Breast epithelium (tissue), 4 donors: Measurements from ENCODE around the gene GALNTL6. TPM values are rescaled to one million over a fixed set of nuclear protein-coding genes. Genes with fewer than 3 reads are reported as not detected.

Experiments used
- DNase-seq, 2 donors: peaks; one replicate each; pipeline ENCODE4 v3.0.0-alpha.2; 2019; ENCODE audit warnings: low spot score in 2 of 2
- H3K27ac ChIP-seq, 2 donors: fragments of 200-600 bp; sonication (generic) in 1 of 2; one replicate each; pipeline ENCODE4 v1.5.1; 2016 to 2019; ENCODE audit warnings: mild to moderate bottlenecking in 1 of 2
- H3K27me3 ChIP-seq, 2 donors: fragments of 200-600 bp; sonication (generic) in 1 of 2; one replicate each; pipeline versions ENCODE4 v1.5.1 to v1.6.0; 2017 to 2019; ENCODE audit warnings: control low read depth in 1 of 2, mild to moderate bottlenecking in 1 of 2
- H3K36me3 ChIP-seq: fragments of 200-600 bp; one replicate; pipeline ENCODE4 v1.5.1; 2019
- H3K4me1 ChIP-seq, 2 donors: fragments of 200-600 bp; sonication (generic); one replicate each; pipeline ENCODE4 v1.5.1; 2016 to 2019; ENCODE audit warnings: control low read depth in 1 of 2
- H3K4me3 ChIP-seq, 3 donors: fragments of 200-600 bp; sonication (generic); 1 replicate in 2 of 3; 2 replicates in 1 of 3; pipeline ENCODE4 v1.5.1; 2016 to 2019; ENCODE audit warnings: mild to moderate bottlenecking in 3 of 3, moderate library complexity in 2 of 3
- H3K9me3 ChIP-seq, 2 donors: fragments of 200-600 bp; sonication (generic) in 1 of 2; one replicate each; pipeline ENCODE4 v1.5.1; 2016 to 2019; ENCODE audit warnings: control low read depth in 1 of 2
- POLR2A ChIP-seq: fragments of 450-650 bp; IDR thresholded peaks from one replicate; pipeline ENCODE4 v1.6.1; 2016; ENCODE audit warnings: antibody characterized with exemption, mild to moderate bottlenecking, moderate library complexity
- POLR2AphosphoS5 ChIP-seq, 3 donors: sonication (generic); formaldehyde crosslinking; IDR thresholded peaks; one replicate each; pipeline ENCODE4 v1.6.1; 2017; ENCODE audit warnings: antibody characterized with exemption in 3 of 3
- intact Hi-C: fragments of 100-400 bp; cut with DNase I; formaldehyde crosslinking; loops from one replicate; pipeline ENCODE4 v1.15.1; 2023; ENCODE audit warnings: low total_unique reads
- total RNA-seq, 3 donors: library from RNA; depleted of rRNA; stranded (reverse); fragments of >200 nt; gene quantifications; one replicate each; pipeline ENCODE4 v1.1.0, GENCODE V29; 2016
- TF ChIP-seq, protein P1 (sequence below), 3 donors: fragments of 450-650 bp; IDR thresholded peaks; one replicate each; pipeline ENCODE4 v1.5.1; 2016 to 2017; ENCODE audit warnings: antibody characterized with exemption in 3 of 3, mild to moderate bottlenecking in 3 of 3, moderate library complexity in 3 of 3

GALNTL6 gene
- total RNA-seq, 3 donors from 2014 or later, result 0.29 to 0.98 TPM; not detected in 1

DNA sequence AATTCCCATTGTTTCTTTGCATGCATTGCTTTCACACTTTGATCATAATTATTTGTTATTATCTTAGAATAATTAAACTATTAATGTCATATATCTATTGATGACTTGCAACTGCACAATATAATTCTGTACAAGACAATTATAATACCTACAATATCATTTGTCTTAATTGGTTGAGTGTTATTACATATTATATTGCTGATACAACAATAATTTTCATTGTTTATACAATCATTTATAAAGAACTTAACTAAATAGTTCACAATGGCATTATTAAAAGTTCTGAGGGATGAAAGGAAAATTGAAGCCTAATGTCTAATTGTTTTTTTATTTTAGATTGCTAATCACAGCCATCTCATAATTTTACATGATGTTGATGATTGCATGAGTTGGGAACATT is 227.6 kb downstream of the GALNTL6 start:
- no peaks in the 10 kb centered on the region for H3K4me1 ChIP-seq
- TF ChIP-seq POLR2AphosphoS5 (IDR thresholded peaks at IDR 0.05) (no peak), POLR2A (no peak)
- TF ChIP-seq, protein P1, sequence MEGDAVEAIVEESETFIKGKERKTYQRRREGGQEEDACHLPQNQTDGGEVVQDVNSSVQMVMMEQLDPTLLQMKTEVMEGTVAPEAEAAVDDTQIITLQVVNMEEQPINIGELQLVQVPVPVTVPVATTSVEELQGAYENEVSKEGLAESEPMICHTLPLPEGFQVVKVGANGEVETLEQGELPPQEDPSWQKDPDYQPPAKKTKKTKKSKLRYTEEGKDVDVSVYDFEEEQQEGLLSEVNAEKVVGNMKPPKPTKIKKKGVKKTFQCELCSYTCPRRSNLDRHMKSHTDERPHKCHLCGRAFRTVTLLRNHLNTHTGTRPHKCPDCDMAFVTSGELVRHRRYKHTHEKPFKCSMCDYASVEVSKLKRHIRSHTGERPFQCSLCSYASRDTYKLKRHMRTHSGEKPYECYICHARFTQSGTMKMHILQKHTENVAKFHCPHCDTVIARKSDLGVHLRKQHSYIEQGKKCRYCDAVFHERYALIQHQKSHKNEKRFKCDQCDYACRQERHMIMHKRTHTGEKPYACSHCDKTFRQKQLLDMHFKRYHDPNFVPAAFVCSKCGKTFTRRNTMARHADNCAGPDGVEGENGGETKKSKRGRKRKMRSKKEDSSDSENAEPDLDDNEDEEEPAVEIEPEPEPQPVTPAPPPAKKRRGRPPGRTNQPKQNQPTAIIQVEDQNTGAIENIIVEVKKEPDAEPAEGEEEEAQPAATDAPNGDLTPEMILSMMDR (IDR thresholded peaks at IDR 0.05), result no peak
- H3K27ac ChIP-seq, result no peak overlapping the region
- no peak overlapping the region for H3K4me3 ChIP-seq
- H3K36me3 ChIP-seq, result no peaks in the 10 kb centered on the region
- H3K9me3 ChIP-seq, result no peaks in the 10 kb centered on the region
- DNase-seq, result no peak
- intact Hi-C loops, result no loop called here
- no peaks in the 10 kb centered on the region for H3K27me3 ChIP-seq

DNA sequence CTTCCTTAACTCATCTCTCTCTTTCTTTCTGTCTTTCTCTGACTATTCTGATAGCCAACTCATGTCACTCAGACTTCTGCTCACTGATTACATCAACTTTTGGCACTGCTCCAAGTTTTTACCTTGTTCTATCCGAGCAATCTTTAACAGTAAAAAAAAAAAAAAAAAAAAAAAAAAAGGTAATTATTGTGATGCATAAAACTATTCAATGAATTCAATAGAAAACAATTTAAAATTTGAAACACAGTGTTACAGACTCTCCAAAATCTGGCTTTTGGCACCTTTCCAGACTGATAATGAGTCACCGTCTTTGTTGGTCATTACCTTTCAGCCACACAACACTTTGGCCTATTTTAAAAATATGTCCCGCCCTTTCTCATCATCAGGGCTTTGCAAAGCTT is 229.5 kb downstream of the GALNTL6 start:
- Histone ChIP-seq H3K4me1 (no peaks in the 10 kb centered on the region), H3K36me3 (no peaks in the 10 kb centered on the region), H3K9me3 (no peaks in the 10 kb centered on the region), H3K27ac (no peak overlapping the region), H3K4me3 (no peak overlapping the region), H3K27me3 (no peaks in the 10 kb centered on the region)
- DNase-seq, result no peak
- TF ChIP-seq, protein P1 (IDR thresholded peaks at IDR 0.05), result no peak
- TF ChIP-seq POLR2A, result no peak
- TF ChIP-seq POLR2AphosphoS5 (IDR thresholded peaks at IDR 0.05), result no peak
- intact Hi-C loops, result no loop called here

DNA sequence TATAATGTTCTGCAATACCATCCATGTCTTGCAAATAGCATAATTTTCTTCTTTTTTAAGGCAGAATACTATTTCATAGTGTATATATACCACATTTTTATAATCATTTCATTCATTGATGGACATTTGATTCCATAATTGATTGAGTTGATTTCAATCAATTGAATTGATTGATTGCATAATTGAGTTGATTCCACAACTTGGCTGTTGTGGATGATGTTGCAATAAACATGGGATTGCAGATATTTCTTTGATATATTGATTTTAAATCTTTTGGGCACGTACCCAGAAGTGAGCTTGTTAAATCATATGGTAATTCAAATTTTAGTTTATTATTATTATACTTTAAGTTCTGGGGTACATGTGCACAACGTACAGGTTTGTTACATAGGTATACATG is 232.8 kb downstream of the GALNTL6 start:
- intact Hi-C loops, result no loop called here
- TF ChIP-seq POLR2A, result no peak
- TF ChIP-seq POLR2AphosphoS5 (IDR thresholded peaks at IDR 0.05), result no peak
- TF ChIP-seq, protein P1 (IDR thresholded peaks at IDR 0.05), result no peak
- Histone ChIP-seq H3K27me3 (no peaks in the 10 kb centered on the region), H3K4me1 (no peaks in the 10 kb centered on the region), H3K9me3 (no peaks in the 10 kb centered on the region), H3K4me3 (no peak overlapping the region), H3K36me3 (no peaks in the 10 kb centered on the region), H3K27ac (no peak overlapping the region)
- DNase-seq, result no peak

DNA sequence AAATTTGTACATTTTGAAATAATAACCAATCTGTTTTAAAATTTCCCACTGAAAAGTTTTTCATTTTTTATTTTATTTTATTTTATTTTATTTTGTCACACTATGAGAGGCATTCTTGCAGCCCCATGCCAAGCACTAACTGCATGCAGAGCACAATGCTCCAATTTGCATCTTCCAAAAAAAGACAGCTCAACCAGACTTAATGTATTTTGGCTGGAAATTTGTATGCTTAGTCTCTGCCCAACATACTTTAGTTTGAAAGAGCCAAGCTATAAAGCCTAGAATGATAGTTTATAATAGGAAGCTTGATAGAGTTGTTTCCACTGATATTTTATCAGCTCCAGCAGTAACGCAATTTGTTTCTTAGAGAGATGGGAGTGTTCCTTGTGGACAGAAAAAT is 235.5 kb downstream of the GALNTL6 start:
- TF ChIP-seq, protein P1 (IDR thresholded peaks at IDR 0.05), result no peak
- TF ChIP-seq POLR2A, result no peak
- TF ChIP-seq POLR2AphosphoS5 (IDR thresholded peaks at IDR 0.05), result no peak
- DNase-seq, result no peak
- H3K27me3 ChIP-seq, result no peaks in the 10 kb centered on the region
- no peak overlapping the region for H3K27ac ChIP-seq
- H3K36me3 ChIP-seq, result no peaks in the 10 kb centered on the region
- H3K4me1 ChIP-seq, result no peaks in the 10 kb centered on the region
- intact Hi-C loops, result no loop called here
- H3K4me3 ChIP-seq, result no peak overlapping the region
- no peaks in the 10 kb centered on the region for H3K9me3 ChIP-seq

DNA sequence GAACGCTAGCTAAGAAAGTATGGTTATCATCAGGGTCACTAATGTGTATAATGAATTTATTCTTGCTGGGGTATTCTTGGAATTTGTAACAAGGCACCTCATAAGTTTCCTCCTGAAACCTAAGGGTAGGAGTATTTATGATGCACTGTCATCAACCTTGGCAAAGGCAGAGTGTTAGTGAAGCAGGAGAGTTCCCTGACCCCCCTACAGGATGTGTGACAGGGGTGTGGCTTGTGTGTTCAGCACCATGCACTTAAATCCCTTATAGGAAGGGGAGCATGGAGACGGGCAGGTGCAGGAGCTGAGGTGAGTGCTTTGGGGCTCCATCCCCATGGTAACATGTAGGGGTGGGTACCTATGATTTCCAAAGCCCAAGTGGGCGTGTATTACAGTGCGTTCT is 237.7 kb downstream of the GALNTL6 start:
- no peak for DNase-seq
- H3K27me3 ChIP-seq, result no peaks in the 10 kb centered on the region
- H3K9me3 ChIP-seq, result no peaks in the 10 kb centered on the region
- H3K36me3 ChIP-seq, result no peaks in the 10 kb centered on the region
- no peak overlapping the region for H3K4me3 ChIP-seq
- H3K4me1 ChIP-seq, result no peaks in the 10 kb centered on the region
- intact Hi-C loops, result no loop called here
- TF ChIP-seq POLR2AphosphoS5 (IDR thresholded peaks at IDR 0.05) (no peak), POLR2A (no peak)
- TF ChIP-seq, protein P1 (IDR thresholded peaks at IDR 0.05), result no peak
- H3K27ac ChIP-seq, result no peak overlapping the region
